Measurements from ENCODE around the gene MPHOSPH10. TPM values are rescaled to one million over a fixed set of nuclear protein-coding genes. Genes with fewer than 3 reads are reported as not detected.

MPHOSPH10 gene
- total RNA-seq, 2 donors from 2014 or later = 14.0 to 17.3 TPM

GRCh38 chr2:71133603-71134002, 3.2 kb downstream of the MPHOSPH10 start:
- Histone ChIP-seq H3K4me3 (no peak overlapping the region), H3K36me3 (peaks cover 52% of the 10 kb centered on the region), H3K4me1 (peaks cover 0 to 25% of the 10 kb centered on the region in 2 donors), H3K9me3 (no peaks in the 10 kb centered on the region), H3K27me3 (no peaks in the 10 kb centered on the region), H3K27ac (no peak overlapping the region)
- TF ChIP-seq CTCF (IDR thresholded peaks at IDR 0.05) = no peak
- no peak for DNase-seq (ENCODE audit: low spot score)

DNA sequence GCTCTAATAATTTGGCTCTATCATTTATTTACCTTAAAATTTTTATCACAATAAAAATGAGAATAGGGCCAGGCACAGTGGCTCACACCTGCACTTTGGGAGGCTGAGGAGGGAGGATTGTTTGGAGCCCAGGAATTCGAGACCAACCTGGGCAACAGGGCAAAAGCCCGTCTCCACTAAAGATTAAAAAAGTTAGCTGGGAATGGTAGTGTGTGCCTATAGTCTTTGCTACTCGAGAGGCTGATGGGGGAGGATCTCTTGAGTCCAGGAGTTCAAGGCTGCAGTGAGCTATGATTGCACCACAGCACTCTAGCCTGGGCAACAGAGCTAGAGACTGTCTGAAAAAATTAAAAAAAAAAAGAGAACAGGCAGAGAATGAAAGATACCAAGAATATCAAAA, 5.7 kb downstream of the MPHOSPH10 start:
- Histone ChIP-seq H3K36me3 (peaks cover 76% of the 10 kb centered on the region), H3K9me3 (no peaks in the 10 kb centered on the region), H3K27ac (no peak overlapping the region), H3K4me1 (peaks cover 0 to 16% of the 10 kb centered on the region in 2 donors), H3K4me3 (no peak overlapping the region), H3K27me3 (no peaks in the 10 kb centered on the region)
- no peak for TF ChIP-seq CTCF (IDR thresholded peaks at IDR 0.05)
- no peak for DNase-seq (ENCODE audit: low spot score)

DNA sequence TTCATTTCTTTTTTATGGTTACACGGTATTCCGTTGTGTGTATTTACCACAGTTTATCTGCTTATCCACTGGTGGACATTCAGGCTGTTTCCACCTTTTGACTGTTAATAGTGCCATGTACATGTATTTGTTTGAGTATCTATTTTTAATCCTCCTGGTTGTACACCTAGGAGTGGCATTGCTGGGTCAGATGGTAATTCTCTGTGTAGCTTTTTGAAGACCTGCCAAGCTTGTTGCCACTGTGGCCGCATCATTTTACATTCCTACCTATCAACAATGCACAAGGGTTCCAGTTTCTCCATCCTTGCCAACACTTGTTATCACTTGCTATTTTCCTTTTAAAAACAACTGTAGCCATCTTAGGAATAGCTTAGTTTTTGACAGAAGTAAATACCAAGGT, 13.3 kb downstream of the MPHOSPH10 start:
- Histone ChIP-seq H3K27ac (no peak overlapping the region), H3K36me3 (peaks cover 87% of the 10 kb centered on the region), H3K27me3 (no peaks in the 10 kb centered on the region), H3K9me3 (no peaks in the 10 kb centered on the region), H3K4me3 (no peak overlapping the region), H3K4me1 (peaks cover 0 to 10% of the 10 kb centered on the region in 2 donors)
- no peak for DNase-seq (ENCODE audit: low spot score)
- TF ChIP-seq CTCF (IDR thresholded peaks at IDR 0.05) = no peak

- H3K27ac ChIP-seq = no peak overlapping the region
- H3K4me1 ChIP-seq = peaks cover 0 to 6% of the 10 kb centered on the region in 2 donors
- H3K4me3 ChIP-seq = no peak overlapping the region
- H3K27me3 ChIP-seq = no peaks in the 10 kb centered on the region
- no peak for DNase-seq (ENCODE audit: low spot score)
- H3K9me3 ChIP-seq = no peaks in the 10 kb centered on the region
- TF ChIP-seq CTCF (IDR thresholded peaks at IDR 0.05) = no peak
- peaks cover 73% of the 10 kb centered on the region for H3K36me3 ChIP-seq
These were observed 18.2 kb downstream of the MPHOSPH10 start for GRCh38 chr2:71148506-71149063.

GRCh38 chr2:71150082-71150816, 19.8 kb downstream of the MPHOSPH10 start:
- Histone ChIP-seq H3K27me3 (no peaks in the 10 kb centered on the region), H3K36me3 (peaks cover 57% of the 10 kb centered on the region), H3K9me3 (no peaks in the 10 kb centered on the region), H3K4me3 (no peak overlapping the region), H3K27ac (no peak overlapping the region), H3K4me1 (no peaks in the 10 kb centered on the region)
- DNase-seq (ENCODE audit: low spot score) = no peak
- TF ChIP-seq CTCF (IDR thresholded peaks at IDR 0.05) = no peak
